Fibroblast of the aortic adventitia (primary cell): ENCODE measurements around the gene ZNF84. TPM values are rescaled to one million over a fixed set of nuclear protein-coding genes. Genes with fewer than 3 reads are reported as not detected.

Source experiments
- DNase-seq: peaks from one replicate; pipeline ENCODE4 v3.0.0-alpha.2; 2010; ENCODE audit warnings: low read depth
- H3K4me3 ChIP-seq: 2 replicates; pipeline ENCODE4 v1.5.1; 2011; ENCODE audit warnings: low read depth, mild to moderate bottlenecking, control low read depth, low read length, moderate library complexity
- CTCF ChIP-seq: IDR thresholded peaks from 2 replicates; pipeline ENCODE4 v1.5.1; 2011; ENCODE audit warnings: mild to moderate bottlenecking, low read length, control low read depth, inconsistent platforms; ENCODE audit not compliant: insufficient read depth
- total RNA-seq: library from RNA; depleted of rRNA; stranded (reverse); fragments of >200 nt; gene quantifications from 2 replicates; pipeline ENCODE4 v1.2.3, GENCODE V29; 2012; ENCODE audit warnings: low replicate concordance

ZNF84 gene
- total RNA-seq, 1 donor: 25.9 TPM

GRCh38 chr12:133080368-133081158, 43.3 kb downstream of the ZNF84 start, which contains the start of gene ZNF140:
Gene ZNF140, plus strand, starts transcription at chr12:133080923. Its CDS starts 398 bp downstream, at chr12:133081321.
- DNase-seq: peak; percentile 97
- H3K4me3 ChIP-seq: peak within 1 kb of the TSS; percentile 88
- peak; percentile 39 for TF ChIP-seq CTCF

DNA sequence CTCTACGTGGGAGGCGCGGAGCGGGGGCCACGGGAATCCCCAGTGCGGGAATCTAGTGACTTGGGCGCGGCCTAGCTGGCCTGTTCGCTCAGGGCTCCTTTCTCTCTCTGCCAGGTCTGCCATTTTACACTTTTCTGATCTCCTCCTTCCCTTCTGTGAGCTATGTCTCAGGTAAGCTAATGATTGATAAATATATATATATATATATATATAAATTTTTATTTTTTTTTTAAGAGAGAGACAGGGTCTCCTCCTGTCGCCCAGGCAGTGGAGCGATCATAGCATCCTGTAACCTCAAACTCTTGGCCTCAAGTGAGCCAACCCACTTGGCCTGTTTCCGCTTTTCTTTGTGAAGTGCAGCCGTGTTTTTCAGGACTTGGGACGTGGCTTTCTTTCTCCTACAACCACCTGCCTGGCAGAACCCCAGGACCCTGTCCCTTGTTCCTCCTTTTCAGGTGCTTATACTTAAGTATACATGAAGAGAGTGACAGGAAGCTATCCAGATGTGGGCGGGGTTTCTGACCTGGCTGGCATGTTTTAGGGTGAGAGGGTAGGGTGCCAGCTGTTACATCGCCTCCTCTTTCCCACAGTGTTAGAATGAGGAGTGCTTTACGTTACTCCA, 44.0 kb downstream of the ZNF84 start:
- no peak for TF ChIP-seq CTCF
- no peak for DNase-seq
- H3K4me3 ChIP-seq: peak overlapping the region; percentile 88

- TF ChIP-seq CTCF: no peak
- DNase-seq: no peak
- H3K4me3 ChIP-seq: no peak overlapping the region
Measured at GRCh38 chr12:133083345-133083744, 46.0 kb downstream of the ZNF84 start.

GRCh38 chr12:133105620-133106019, 68.3 kb downstream of the ZNF84 start:
- no peak for TF ChIP-seq CTCF
- DNase-seq: peak; percentile 5
- H3K4me3 ChIP-seq: no peak overlapping the region

DNA sequence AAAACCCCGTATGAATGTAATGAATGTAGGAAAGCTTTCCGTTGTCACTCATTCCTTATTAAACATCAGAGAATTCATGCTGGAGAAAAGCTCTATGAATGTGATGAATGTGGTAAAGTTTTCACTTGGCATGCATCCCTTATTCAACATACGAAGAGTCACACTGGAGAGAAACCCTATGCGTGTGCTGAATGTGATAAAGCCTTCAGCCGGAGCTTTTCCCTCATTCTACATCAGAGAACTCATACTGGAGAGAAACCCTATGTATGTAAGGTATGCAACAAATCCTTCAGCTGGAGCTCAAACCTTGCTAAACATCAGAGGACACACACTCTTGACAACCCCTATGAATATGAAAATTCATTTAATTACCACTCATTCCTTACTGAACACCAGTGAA, 68.9 kb downstream of the ZNF84 start:
- DNase-seq: peak; percentile 9
- TF ChIP-seq CTCF: no peak
- H3K4me3 ChIP-seq: no peak overlapping the region

DNA sequence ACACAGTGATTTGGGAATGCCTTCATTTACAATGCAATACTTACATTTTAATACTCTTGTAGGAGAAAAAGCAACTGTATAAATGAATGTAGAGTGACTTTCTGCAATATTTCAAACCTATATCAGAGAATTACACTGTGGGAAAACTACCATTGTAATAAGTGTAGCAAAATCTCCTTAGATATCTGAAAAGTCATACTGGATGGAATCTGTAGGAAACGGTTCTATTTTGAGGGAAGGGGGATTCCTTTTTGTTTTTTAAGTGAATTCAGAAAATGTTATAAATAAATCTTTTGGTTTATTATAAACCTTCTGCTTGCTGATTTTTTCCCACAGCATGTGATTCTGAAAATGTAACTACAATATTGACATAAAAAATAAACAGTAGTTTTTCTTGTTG, 69.8 kb downstream of the ZNF84 start:
- no peak for DNase-seq
- H3K4me3 ChIP-seq: no peak overlapping the region
- no peak for TF ChIP-seq CTCF
